ENCODE measurements around the gene ADRB2.

ADRB2 gene

DNA sequence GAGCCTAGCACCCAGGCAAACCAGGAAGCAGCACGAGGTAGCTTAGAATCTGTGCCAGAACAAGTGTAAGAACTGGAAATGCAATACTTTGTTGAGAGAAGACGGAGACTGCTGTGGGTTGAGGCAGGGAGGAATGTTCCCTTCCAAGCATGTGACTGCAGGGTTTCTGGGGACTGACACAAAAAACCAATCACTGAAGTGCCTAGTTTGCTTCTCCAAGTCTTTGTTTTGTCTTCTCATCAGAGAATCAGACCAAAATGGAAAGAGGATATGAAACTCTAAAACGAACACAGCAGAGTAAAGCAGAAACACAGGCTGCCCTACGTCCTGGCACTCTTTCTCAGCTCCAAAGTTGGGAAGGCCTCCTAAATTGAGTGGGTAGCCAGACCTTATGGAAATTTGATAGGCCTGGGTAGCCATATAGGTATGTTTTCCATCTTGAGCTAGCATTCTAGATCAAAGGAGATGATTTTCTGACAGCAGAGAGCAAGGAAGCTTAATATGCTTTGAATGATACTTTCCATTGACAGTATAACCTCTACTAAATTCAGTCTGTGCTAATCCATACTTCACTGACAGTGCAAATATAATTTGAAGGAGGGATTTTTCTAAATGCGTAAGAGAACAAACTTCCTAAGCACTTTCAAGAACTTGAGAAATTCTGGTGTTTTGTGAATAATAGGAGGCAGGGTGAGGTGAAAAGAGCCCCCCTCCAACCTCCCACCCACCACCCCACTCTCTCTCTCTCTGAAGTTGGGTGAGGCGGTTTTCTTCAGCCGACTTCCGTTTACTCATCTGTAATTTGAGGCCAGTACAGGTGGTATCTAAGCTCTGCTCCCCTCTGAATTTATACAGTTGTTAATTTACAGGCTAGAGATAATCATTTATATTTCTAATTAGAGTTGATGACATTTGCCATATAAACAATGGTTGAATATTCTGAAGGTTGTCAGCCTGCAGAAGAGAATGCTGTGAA is 5.5 kb downstream of the ADRB2 start:
- DNase-seq (ENCODE audit: low read depth): no peak

DNA sequence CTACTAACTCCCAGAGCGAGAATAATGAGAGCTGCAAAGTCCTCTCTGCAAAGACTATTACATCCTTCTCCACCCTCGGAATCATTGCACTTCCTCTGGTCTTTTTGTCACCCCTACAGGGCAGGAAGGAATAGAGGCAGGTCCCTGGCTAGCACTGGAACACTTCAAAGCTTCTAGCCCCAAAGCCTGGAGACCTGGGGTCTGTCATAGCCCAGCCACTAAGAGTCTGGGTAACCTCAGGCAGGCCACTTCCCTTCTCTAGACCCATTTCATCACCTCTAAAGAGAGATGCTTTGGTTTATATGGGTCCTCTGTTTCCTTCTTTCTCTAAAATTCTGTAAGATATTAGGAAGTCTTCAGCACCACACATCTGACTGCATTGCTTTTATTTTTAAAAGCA is 6.7 kb downstream of the ADRB2 start:
- no peak for DNase-seq (ENCODE audit: low read depth)

DNA sequence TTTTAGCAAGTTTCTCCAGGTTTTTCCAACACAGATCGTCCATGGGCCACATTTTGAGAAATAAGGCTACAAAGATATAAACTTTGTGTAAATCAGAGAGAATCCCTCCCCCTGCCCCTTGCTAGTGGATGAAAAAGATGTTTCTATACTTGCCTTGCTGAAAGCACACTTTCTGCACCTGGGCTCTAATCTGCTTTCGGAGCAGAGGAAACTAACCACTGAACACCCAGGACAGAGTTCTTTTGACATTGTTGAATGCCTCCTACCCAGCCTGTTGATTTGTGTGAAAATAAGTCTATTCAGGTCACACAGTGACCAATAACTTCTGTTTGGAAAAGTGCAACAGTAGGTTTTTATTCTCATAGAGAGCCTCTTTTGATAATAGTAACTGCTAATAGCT is 7.5 kb downstream of the ADRB2 start:
- DNase-seq (ENCODE audit: low read depth): no peak

DNA sequence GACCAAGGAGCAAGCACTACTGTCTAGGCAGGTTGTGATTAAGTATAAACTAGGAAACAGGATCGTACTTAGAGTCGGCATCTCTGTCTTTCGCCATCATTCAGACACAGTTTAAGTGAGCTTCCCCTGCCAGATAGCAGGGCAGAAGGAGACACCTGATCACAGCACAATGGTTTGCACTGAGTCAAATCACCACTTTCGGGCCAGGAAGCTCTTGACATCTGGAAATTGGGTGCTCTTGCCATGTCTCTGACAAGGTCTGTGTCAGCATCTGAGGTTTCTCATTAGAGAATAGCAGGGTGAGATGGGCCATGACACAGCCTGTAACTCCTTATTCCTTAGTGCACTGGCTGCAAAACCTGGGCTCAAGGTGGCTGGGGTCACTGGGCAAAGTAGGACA is 8.3 kb downstream of the ADRB2 start:
- DNase-seq (ENCODE audit: low read depth): no peak

DNA sequence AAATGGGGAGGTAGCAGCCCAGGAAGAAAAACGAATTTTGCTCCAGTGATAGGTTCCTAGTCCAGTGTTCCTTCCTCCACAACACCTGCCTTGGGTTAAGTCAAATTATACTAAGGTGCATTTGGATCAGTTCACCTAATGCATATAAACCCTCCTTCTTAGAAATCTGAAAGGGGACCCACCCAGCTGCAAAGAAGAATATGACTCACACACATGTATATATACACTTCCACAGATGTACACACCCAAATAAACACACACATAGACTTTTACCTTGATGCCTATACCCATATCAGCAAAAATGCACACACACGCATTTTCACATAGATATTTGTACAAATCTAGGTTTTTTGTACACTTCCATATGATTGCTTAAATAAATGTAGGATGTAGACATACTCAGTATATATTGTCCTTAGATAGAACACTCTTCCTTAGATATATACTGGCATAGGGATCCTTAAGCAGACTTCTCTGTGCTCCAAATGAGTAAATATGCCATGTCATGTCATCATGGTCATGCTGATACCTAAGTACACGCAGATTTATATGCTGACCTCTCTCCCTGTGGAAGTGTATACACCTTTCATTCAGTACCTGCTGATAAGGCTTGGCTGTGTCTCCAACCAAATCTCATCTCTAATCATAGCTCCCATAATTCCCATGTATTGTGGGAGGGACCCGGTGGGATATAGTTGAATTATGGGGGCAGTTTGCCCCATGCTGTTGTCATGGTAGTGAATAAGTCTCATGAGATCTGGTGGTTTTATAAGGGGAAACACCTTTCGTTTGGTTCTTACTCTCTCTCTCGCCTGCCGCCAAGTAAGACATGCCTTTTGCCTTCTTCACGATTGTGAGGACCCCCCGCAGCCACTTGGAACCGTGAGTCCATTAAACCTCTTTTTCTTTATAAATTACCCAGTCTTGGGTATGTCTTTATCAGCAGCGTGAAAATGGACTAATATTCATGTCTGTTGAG is 10.2 kb downstream of the ADRB2 start:
- no peak for DNase-seq (ENCODE audit: low read depth)

DNA sequence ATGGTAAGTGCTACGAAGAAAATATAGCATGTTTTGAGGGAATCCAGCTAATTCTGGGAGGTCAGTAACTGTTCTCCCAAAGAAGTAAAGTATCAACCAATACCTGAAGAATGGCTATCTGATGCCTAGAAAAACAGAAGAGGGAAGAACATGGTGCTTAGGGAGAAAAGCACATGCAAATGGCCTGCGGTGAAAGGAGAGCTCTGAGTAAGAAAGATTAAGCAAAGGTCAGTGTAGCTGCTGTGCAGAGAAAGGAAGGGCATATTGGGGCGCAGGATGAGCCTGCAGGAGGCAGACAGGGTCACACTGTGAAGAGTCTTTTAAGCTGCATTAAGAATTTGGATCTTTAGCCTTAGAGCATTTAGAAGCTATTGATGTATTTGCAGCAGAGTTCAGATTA is 11.0 kb downstream of the ADRB2 start:
- no peak for DNase-seq (ENCODE audit: low read depth)

DNA sequence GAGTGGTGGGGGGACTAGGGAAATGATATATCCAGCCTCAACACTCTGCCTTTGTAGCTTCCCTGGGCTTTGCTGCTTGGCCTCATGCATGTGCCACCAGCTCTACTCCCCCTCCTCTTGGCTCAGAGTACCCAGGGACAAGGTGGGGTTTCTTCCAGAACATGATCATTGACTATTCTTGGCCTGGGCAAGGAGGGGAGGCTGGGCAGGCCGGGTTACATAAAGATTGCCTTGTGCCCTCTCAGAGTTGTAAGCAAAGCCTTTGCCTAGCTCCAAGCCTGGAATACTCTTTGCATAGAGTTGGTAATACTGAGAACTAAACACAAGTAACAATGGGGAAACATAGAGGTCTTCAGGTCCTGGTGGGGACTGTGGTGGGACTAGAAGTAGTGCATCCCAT is 11.9 kb downstream of the ADRB2 start:
- no peak for DNase-seq (ENCODE audit: low read depth)

DNA sequence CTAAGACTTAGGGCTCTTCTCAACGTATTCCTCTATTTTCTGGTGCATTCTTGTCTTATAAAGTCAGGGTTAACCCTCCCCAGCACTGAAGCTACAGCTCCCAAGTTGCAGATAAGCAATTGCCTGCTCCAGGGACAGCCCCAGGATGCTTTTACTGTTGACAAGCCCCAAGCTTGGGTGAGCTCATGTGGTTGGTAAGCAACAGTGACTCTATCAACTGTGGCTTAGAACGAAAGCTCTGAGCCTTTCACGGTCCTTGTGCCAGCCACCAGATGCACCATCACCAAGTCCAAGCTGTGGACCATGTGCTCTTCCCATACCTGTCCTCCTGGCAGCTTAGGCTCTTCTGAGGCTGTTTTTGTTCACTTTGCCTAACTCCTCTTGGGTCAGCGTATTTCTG is 13.5 kb downstream of the ADRB2 start:
- DNase-seq (ENCODE audit: low read depth): no peak

DNA sequence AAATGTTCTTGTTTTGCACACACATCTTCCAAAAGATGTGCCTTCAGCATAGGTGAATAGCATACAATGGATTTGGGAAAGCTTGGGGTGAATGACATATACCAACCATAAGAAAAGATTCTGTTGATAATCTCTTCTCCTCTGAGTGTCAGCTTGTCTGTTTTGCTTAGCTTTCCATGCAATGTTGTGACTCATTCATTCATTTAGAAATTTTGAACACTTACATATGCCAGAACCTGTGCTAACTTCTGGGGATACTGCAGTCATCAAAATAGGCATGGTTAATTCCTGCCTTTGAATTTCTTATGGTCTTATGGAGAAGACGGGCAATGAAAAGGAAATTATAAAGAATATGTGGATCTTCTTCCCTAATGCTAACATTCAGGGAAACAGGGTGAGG is 14.1 kb downstream of the ADRB2 start:
- no peak for DNase-seq (ENCODE audit: low read depth)

DNA sequence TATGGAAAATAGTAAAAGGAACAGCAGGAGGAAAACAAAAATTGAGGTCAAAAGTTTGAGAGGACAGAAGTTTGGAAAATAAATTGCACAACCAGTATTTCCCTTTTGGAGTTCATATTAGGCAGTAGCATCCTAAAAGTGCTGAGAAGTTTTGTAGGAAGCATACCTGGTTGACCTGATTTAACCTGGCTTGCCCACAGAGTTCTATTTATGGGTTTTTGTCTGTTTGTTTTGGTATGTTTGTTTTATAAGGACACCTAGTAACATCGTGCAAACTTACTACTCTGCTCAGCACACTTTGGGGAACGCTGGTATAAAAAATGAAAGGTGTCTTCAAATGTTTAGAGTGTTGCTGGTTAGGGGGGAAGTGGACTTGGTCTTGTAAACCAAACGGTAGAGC is 15.1 kb downstream of the ADRB2 start:
- no peak for DNase-seq (ENCODE audit: low read depth)

DNA sequence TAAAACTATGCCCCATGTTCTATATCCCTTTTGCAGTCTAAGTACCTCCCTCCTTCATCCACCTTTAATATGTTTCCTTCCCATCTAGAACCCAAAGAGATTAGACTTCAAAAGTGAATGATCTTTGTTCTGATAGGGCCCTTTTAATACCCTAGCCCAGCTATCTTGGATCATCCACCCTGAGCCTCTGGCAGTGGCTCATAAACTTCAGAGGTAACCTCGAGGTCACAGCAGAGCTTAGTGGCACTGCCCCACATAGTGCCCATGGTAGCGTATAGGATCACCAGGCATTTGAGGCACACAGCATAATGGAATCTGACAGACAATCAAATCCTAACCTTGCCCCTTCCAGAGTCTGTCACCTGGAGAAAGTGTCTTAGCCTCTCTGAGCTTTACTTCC is 15.8 kb downstream of the ADRB2 start:
- no peak for DNase-seq (ENCODE audit: low read depth)

DNA sequence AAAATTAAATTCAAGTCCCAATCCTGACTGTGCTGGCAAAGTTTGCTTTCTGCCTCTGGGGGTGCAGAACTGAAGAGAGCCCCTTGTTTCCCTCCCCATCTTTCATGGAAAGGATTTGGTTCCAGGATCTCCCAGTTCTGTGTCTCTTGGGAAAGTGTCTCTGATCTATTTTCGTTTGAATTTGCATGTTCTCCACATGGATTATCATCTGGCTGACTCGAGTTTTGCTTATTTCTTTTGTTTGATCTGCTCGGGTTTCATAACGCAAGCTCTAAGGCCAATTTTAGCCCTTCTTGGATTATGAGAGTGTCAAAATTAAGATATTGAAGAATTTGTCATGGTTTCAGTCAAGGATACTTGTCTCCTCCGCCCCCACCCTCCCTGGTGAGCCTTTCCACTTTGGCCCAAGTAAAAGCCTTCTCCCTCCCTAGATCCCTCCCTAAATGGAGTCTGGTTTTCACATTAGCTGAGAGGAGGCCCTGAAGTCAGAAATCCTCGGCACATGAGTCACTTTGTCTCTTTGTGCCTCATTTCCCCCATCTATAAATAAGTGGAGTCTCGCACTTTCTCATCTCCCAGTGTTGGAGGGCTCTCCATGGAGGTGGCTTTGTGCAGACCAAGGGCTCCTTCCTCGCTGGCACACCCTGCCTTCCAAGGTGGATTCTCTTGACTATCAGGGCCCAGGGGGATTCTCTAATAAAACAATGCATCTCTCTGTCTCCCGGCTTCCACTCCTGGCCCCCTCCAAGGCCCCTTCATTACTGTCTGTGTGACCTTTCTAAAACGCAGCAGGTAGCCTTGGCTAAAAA is 17.3 kb downstream of the ADRB2 start:
- DNase-seq (ENCODE audit: low read depth): no peak

DNA sequence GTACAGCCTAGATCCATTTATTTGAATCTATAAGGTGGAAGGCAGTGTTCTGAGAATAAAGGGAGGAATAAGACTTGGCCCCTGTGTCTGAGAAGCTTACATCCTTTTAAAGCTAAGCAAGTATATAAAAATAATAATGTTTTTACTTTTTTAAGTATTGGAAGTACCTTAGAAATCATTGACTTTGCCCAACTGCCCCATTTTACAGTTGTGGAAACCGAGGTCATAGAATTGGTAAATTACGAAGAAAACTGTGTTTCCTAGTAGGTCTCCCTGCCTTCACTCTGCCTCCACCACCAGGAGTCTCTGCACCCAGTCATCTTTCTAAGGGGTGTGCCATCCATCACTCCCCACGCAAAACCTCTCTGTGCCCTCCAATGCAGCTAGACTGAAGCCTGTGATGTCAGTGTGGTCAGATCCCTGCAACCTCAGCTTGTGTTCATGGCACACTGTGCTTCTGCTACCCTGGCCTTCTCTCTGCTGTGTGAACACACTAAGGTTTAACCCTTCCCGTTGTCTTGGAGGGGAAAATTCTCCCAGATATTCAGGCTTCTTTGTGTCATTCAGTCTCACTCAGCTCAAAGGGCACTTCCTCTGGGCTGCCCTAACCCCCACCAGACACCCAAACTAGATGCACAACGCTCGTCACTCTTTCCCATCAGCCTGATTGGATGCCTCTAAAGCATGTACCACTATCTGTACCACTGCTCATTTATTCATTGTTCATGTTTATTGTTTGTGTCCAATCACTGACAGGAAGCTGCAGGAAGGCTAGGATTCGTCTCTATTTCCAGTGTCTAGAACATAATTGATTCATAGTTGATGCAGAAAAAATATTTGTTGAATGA is 18.2 kb downstream of the ADRB2 start:
- no peak for DNase-seq (ENCODE audit: low read depth)

DNA sequence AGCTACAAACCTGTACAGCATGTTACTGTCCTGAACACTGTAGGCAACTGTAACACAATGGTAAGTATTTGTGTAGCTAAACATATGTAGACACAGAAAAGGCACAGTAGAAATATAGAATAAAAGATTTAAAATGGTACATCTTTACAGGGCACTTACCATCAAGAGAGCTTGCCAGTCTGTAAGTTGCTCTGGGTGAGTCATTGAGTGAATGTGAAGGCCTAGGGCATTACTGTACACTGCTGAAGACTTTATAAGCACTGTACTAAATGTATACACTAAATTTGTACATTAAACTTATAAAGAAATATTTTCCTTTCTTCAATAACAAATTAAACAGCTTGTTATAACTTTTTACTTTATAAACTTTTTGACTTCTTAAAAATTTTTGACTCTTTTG is 20.5 kb downstream of the ADRB2 start:
- no peak for DNase-seq (ENCODE audit: low read depth)

DNA sequence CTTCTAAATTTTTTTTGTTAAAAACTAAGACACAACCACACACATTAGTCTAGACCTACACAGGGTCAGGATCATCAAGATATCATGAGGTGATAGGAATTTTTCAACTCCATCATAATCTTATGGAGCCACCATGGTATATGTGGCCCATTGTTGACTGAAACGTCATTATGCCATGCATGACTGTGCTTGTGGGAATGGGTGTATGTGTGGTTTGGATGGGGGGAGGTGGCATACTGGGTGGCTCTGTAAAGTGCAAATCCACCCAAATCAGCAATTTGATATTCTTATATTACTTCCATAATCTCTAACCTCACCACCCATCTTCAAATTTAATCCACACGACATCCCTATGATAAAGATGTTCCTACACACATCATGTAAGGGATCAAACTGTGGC is 21.0 kb downstream of the ADRB2 start:
- no peak for DNase-seq (ENCODE audit: low read depth)

DNA sequence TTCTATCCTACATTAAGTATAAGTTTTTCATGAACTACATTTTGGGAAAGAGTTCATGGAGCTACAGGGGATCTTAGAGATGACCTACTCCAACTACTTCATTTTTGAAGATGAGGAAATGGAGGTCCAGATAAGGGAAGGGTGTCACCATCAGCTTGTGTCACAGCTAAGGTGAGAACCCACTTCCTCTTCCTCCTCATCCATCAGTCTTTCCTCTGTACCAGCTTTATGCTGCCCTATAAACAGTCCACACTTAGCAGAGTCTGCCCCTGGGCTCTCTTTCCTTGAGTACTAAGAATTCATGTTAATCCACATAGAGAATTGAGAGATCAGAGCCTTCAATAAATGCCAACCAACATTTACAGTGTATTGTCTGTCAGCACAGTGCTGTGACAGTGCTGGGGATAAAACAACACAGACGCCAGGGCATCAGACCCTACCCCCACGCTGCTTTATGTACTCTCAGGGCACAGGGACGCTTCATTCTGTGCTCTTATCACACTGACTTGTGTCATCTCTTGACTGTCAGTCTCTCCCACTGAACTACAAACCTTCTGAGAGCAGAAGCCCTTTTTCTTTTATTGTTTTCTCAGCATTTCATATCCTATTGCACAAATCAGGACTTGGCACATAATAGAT is 22.1 kb downstream of the ADRB2 start:
- no peak for DNase-seq (ENCODE audit: low read depth)

DNA sequence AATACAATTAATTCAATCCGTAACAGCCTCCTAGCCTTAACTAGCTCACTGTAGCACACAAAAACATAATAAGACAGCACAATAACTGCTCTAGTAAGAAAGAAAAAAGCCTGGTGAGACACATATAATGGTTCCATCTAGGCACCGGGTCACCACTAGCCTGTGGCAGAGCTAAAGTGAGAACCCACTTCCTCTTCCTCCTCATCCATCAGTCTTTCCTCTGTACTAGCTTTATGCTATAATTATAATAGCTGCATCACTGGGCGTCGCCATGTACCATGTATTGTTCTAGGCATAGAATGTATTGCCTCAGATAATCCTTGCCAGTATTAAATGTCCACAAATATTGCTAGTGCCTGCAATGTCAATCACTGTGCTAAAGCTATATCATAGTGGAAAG is 23.1 kb downstream of the ADRB2 start:
- DNase-seq (ENCODE audit: low read depth): no peak

DNA sequence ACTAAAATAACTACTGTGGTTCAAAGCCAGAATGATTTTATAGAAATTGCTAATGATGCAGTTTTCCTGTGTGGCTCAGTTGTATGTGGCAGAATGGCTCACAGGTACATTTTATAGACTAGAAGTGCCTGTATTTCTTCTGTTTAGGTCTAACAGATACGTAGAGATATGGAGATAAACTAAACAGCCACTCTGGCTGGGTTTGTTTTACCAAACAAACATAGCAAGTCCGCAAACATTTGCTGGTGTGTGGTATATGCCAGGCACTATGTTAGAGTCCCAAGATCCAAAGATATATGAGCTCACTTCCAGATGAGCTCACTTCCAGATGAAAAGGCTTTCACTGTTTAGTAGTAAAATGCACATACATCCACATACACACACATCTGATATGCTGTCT is 24.4 kb downstream of the ADRB2 start:
- DNase-seq (ENCODE audit: low read depth): no peak

DNA sequence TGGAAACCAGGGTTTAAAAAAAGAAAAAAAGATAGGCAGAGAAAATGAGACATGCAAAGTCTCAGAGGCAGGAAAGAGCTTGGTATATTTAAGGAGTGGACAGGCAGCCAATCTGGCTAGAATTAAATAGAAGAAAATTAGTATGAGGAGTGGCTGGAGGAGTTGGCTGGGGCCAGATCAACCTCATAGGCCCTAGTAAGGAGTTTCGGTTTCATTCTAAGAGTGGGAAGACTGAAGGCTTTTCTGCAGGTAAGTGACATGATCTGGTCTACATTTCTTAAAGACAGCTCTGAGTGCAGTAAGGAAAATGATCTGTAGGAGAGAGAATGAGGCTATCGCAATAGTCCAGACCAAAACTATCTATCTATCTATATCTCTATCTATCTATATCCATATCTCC is 27.5 kb downstream of the ADRB2 start:
- no peak for DNase-seq (ENCODE audit: low read depth)

DNA sequence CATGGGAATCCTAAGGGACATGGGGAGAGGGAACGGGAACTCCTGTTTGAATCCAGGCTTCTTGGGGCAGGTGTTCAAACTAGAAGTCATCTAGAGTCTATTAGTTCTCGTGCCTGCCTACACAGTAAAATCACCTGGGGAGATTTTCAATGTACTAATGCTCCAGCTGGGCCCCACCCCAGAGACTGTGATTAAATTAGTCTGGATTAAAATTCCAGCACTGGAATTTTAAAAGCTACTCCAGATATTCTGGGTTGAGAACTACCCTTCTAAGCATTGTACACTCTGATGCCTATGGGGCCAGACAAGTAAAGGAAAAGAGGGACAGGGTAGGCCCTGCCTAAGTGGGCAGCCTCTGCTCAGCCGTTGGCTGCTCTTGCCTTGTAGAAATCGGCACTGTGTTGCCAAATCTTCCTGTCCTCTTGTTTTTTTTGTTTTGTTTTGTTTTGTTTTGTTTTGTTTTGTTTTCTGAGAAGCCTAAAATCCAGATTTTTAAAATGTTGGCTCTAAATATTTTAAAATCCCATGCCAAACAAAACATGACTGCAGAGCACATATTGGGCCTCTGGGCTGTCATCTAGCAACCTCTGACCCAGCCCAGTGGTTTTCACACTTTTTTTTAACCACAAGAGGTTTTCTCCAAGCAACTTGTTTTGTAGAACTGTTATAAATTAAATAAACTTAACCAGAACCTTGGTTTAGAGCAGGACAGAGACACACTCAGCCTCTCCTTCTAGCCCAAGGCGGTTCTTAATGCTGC is 29.0 kb downstream of the ADRB2 start:
- no peak for DNase-seq (ENCODE audit: low read depth)
